Measurements from ENCODE around the gene TMX3. TPM values are rescaled to one million over a fixed set of nuclear protein-coding genes. Genes with fewer than 3 reads are reported as not detected.

TMX3 gene
- total RNA-seq, 1 experiment from 2014 or later = 39.5 TPM

- H2BK20ac ChIP-seq (ENCODE audit: low read depth, low read length, poor library complexity, severe bottlenecking) = no peak overlapping the region
- no peak overlapping the region for H2BK5ac ChIP-seq (ENCODE audit: insufficient read length, low read length)
- no peaks in the 10 kb centered on the region for H4K20me1 ChIP-seq (ENCODE audit: control insufficient read depth, insufficient read depth, insufficient read length)
- Mint-ChIP-seq H3K36me3 (ENCODE audit: insufficient read depth in 1 of 3, low read depth in 3 of 3) (peaks cover 29 to 54% (median 45%) of the 10 kb centered on the region in 3 experiments), H3K27ac (no peak overlapping the region), H3K9me3 (no peaks in the 10 kb centered on the region), H3K27me3 (ENCODE audit: low read depth) (no peaks in the 10 kb centered on the region), H3K4me3 (no peak overlapping the region), H3K4me1 (no peaks in the 10 kb centered on the region)
- H2AFZ ChIP-seq (ENCODE audit: low read length) = no peak overlapping the region
- WGBS (ENCODE audit: extremely low coverage, insufficient read length, low lambda C conversion rate) = no CpG with 5 or more reads among the region's 2 CpGs
- no peak overlapping the region for H3T11ph ChIP-seq (ENCODE audit: low read length)
- H4K8ac ChIP-seq (replicated peaks; ENCODE audit: insufficient read length, low read depth, low read length) = no peak overlapping the region
- H2BK120ac ChIP-seq (ENCODE audit: low read depth, low read length, poor library complexity, severe bottlenecking) = no peak overlapping the region
- no peaks in the 10 kb centered on the region for H3K23me2 ChIP-seq (ENCODE audit: insufficient read length, low read depth, low read length, poor library complexity, severe bottlenecking)
- no peaks in the 10 kb centered on the region for H3K4me1 ChIP-seq (ENCODE audit: insufficient read depth, low read length)
- H3K9ac ChIP-seq (ENCODE audit: extremely low read depth, insufficient read length, low read length) = no peak overlapping the region
- no peak overlapping the region for H2BK12ac ChIP-seq (ENCODE audit: insufficient read length, low read depth, low read length)
- H3K14ac ChIP-seq (ENCODE audit: insufficient read depth, low read length) = no peak overlapping the region
- H3K79me2 ChIP-seq (ENCODE audit: insufficient read depth, low read length) = no peaks in the 10 kb centered on the region
- no peaks in the 10 kb centered on the region for H3K9me3 ChIP-seq (ENCODE audit: control insufficient read depth, low read depth, low read length)
- H2BK15ac ChIP-seq (ENCODE audit: low read depth, low read length) = no peak overlapping the region
- H3K4ac ChIP-seq (ENCODE audit: low read depth, low read length) = no peak overlapping the region
- no peak overlapping the region for H3K4me2 ChIP-seq (ENCODE audit: insufficient read depth, insufficient read length, low read length)
- H2AK5ac ChIP-seq (ENCODE audit: insufficient read length, low read length) = no peak overlapping the region
- no peak overlapping the region for H3K56ac ChIP-seq (ENCODE audit: insufficient read length, low read depth, low read length)
- H3K27ac ChIP-seq (ENCODE audit: insufficient read length, low read depth, low read length) = no peak overlapping the region
- H4K5ac ChIP-seq (ENCODE audit: insufficient read length, low read depth, low read length) = no peak overlapping the region
- H4K91ac ChIP-seq (ENCODE audit: insufficient read length, low read depth, low read length) = no peak overlapping the region
- no peaks in the 10 kb centered on the region for H3K27me3 ChIP-seq (ENCODE audit: insufficient read depth, low read length)
- TF ChIP-seq CTCF (conservative IDR thresholded peaks at IDR 0.05) = no peak
- H3K79me1 ChIP-seq (ENCODE audit: insufficient read depth, low read depth, low read length, poor library complexity, severe bottlenecking) = no peaks in the 10 kb centered on the region
- H3K23ac ChIP-seq (ENCODE audit: insufficient read length, low read depth, low read length) = no peak overlapping the region
- no peak overlapping the region for H3K18ac ChIP-seq (ENCODE audit: insufficient read length, low read depth, low read length)
- DNase-seq = no peak
These were observed 18.0 kb downstream of the TMX3 start for GRCh38 chr18:68696937-68697336.
